ENCODE results near the gene WNT4.

WNT4 gene

GRCh38 chr1:22128392-22128791 is 14.5 kb downstream of the WNT4 start:
- DNase-seq, result no peak

GRCh38 chr1:22127731-22128130 is 15.2 kb downstream of the WNT4 start:
- DNase-seq, result no peak

- DNase-seq, result no peak
Observed at GRCh38 chr1:22127248-22127647, 15.6 kb downstream of the WNT4 start.

- DNase-seq, result no peak
Observed at GRCh38 chr1:22126531-22126930, 16.4 kb downstream of the WNT4 start.

GRCh38 chr1:22124592-22125229 is 18.2 kb downstream of the WNT4 start:
- DNase-seq, result no peak

GRCh38 chr1:22123901-22124404 is 18.9 kb downstream of the WNT4 start:
- DNase-seq, result no peak

GRCh38 chr1:22123071-22123390 is 19.9 kb downstream of the WNT4 start:
- no peak for DNase-seq

- DNase-seq, result no peak
Observed at GRCh38 chr1:22122273-22123070, 20.4 kb downstream of the WNT4 start.

GRCh38 chr1:22121421-22121911 is 21.4 kb downstream of the WNT4 start:
- DNase-seq, result no peak

- no peak for DNase-seq
Observed at GRCh38 chr1:22120469-22120790, 22.5 kb downstream of the WNT4 start.

GRCh38 chr1:22119626-22120468 is 23.1 kb downstream of the WNT4 start:
- no peak for DNase-seq

GRCh38 chr1:22118291-22118992 is 24.5 kb downstream of the WNT4 start:
- DNase-seq, result no peak

- no peak for DNase-seq
Observed at GRCh38 chr1:22117851-22118250, 25.0 kb downstream of the WNT4 start.

- no peak for DNase-seq
Observed at GRCh38 chr1:22117238-22117637, 25.7 kb downstream of the WNT4 start.

- no peak for DNase-seq
Observed at GRCh38 chr1:22115286-22115685, 27.6 kb downstream of the WNT4 start.

- DNase-seq, result no peak
Observed at GRCh38 chr1:22114083-22115012, 28.5 kb downstream of the WNT4 start.

GRCh38 chr1:22112554-22112953 is 30.3 kb downstream of the WNT4 start:
- DNase-seq, result no peak

- no peak for DNase-seq
Observed at GRCh38 chr1:22111620-22112019, 31.3 kb downstream of the WNT4 start.

- no peak for DNase-seq
Observed at GRCh38 chr1:22111115-22111514, 31.8 kb downstream of the WNT4 start.

GRCh38 chr1:22110016-22110415 is 32.9 kb downstream of the WNT4 start:
- DNase-seq, result no peak

GRCh38 chr1:22108339-22109105 is 34.4 kb downstream of the WNT4 start:
- no peak for DNase-seq

All from NCI-H1694 treated with DMSO at 0.1 percent for 48 hours (cell line).